A549 treated with RU486 at 1 μM for 4 hours (cell line): ENCODE results near the gene MBNL2. TPM values are rescaled to one million over a fixed set of nuclear protein-coding genes. Genes with fewer than 3 reads are reported as not detected.

ENCODE experiments used
- total RNA-seq: library from RNA; stranded (reverse); fragments of 200-300 nt; extraction: Qiagen RNA extraction; gene quantifications from 5 replicates; pipeline ENCODE4 v1.2.3, GENCODE V29; 2022; ENCODE audit warnings: low read depth

MBNL2 gene
- total RNA-seq = 5.7 to 13.4 TPM (median 11.4 TPM) in 5 replicates

GRCh38 chr13:97221989-97222700, at the start of gene MBNL2:
Gene MBNL2, plus strand, starts transcription at chr13:97222333. Its CDS starts 53,903 bp downstream, at chr13:97276236.

GRCh38 chr13:97433727-97434396, 211.7 kb downstream of the MBNL2 start, which contains the start of gene RAP2A:
Gene RAP2A, plus strand, starts transcription at chr13:97434169. Its CDS starts 302 bp downstream, at chr13:97434471.

Other genes starting within 250 kb of the MBNL2 start
- not detected in 5 replicates for gene OXGR1, start 227.9 kb upstream of the MBNL2 start, total RNA-seq
- gene RAP2A, start 211.8 kb downstream of the MBNL2 start, total RNA-seq = 4.0 to 6.3 TPM (median 5.7 TPM) in 5 replicates